Measurements from ENCODE around the gene VAPA. TPM values are rescaled to one million over a fixed set of nuclear protein-coding genes. Genes with fewer than 3 reads are reported as not detected.

Gene VAPA
- total RNA-seq, 1 experiment from 2014 or later = 399 TPM

GRCh38 chr18:9986156-9986930, 72.5 kb downstream of the VAPA start:
- in situ Hi-C loops (cut with HindIII; ENCODE audit: low pct_unique_long_range_greater_than_20kb, low sequenced_read_pairs) = no loop called here
- DNase-seq (ENCODE audit: low read depth) = no peak

- in situ Hi-C loops (cut with HindIII; ENCODE audit: low pct_unique_long_range_greater_than_20kb, low sequenced_read_pairs) = no loop called here
- DNase-seq (ENCODE audit: low read depth) = no peak
Observed at GRCh38 chr18:9987345-9987744, 73.5 kb downstream of the VAPA start.

- in situ Hi-C loops (cut with HindIII; ENCODE audit: low pct_unique_long_range_greater_than_20kb, low sequenced_read_pairs) = no loop called here
- DNase-seq (ENCODE audit: low read depth) = no peak
Observed at GRCh38 chr18:9987931-9988330, 74.1 kb downstream of the VAPA start.

- DNase-seq (ENCODE audit: low read depth) = no peak
- in situ Hi-C loops (cut with HindIII; ENCODE audit: low pct_unique_long_range_greater_than_20kb, low sequenced_read_pairs) = no loop called here
Observed at GRCh38 chr18:9988665-9989064, 74.8 kb downstream of the VAPA start.

GRCh38 chr18:9989481-9989880, 75.7 kb downstream of the VAPA start:
- in situ Hi-C loops (cut with HindIII; ENCODE audit: low pct_unique_long_range_greater_than_20kb, low sequenced_read_pairs) = no loop called here
- no peak for DNase-seq (ENCODE audit: low read depth)

GRCh38 chr18:9991011-9992000, 77.5 kb downstream of the VAPA start:
- no peak for DNase-seq (ENCODE audit: low read depth)

GRCh38 chr18:9992300-9992972, 78.6 kb downstream of the VAPA start:
- in situ Hi-C loops (cut with HindIII; ENCODE audit: low pct_unique_long_range_greater_than_20kb, low sequenced_read_pairs) = no loop called here
- DNase-seq (ENCODE audit: low read depth) = no peak

More at GRCh38 chr18:9991011-9992000, 77.5 kb downstream of the VAPA start:
- in situ Hi-C loops (cut with HindIII; ENCODE audit: low pct_unique_long_range_greater_than_20kb, low sequenced_read_pairs) = no loop called here

GRCh38 chr18:9992973-9993520, 79.2 kb downstream of the VAPA start:
- in situ Hi-C loops (cut with HindIII; ENCODE audit: low pct_unique_long_range_greater_than_20kb, low sequenced_read_pairs) = no loop called here
- no peak for DNase-seq (ENCODE audit: low read depth)

- no peak for DNase-seq (ENCODE audit: low read depth)
- in situ Hi-C loops (cut with HindIII; ENCODE audit: low pct_unique_long_range_greater_than_20kb, low sequenced_read_pairs) = no loop called here
Observed at GRCh38 chr18:9993521-9994025, 79.8 kb downstream of the VAPA start.

GRCh38 chr18:9994026-9994570, 80.3 kb downstream of the VAPA start:
- in situ Hi-C loops (cut with HindIII; ENCODE audit: low pct_unique_long_range_greater_than_20kb, low sequenced_read_pairs) = no loop called here

GRCh38 chr18:9994701-9995235, 81.0 kb downstream of the VAPA start:
- in situ Hi-C loops (cut with HindIII; ENCODE audit: low pct_unique_long_range_greater_than_20kb, low sequenced_read_pairs) = no loop called here
- DNase-seq (ENCODE audit: low read depth) = no peak

More at GRCh38 chr18:9994026-9994570, 80.3 kb downstream of the VAPA start:
- DNase-seq (ENCODE audit: low read depth) = peak; percentile 80

GRCh38 chr18:9995631-9996030, 81.8 kb downstream of the VAPA start:
- DNase-seq (ENCODE audit: low read depth) = no peak

GRCh38 chr18:9996094-9996493, 82.3 kb downstream of the VAPA start:
- in situ Hi-C loops (cut with HindIII; ENCODE audit: low pct_unique_long_range_greater_than_20kb, low sequenced_read_pairs) = no loop called here

More at GRCh38 chr18:9995631-9996030, 81.8 kb downstream of the VAPA start:
- in situ Hi-C loops (cut with HindIII; ENCODE audit: low pct_unique_long_range_greater_than_20kb, low sequenced_read_pairs) = no loop called here

GRCh38 chr18:9997711-9998110, 83.9 kb downstream of the VAPA start:
- in situ Hi-C loops (cut with HindIII; ENCODE audit: low pct_unique_long_range_greater_than_20kb, low sequenced_read_pairs) = no loop called here
- no peak for DNase-seq (ENCODE audit: low read depth)

More at GRCh38 chr18:9996094-9996493, 82.3 kb downstream of the VAPA start:
- DNase-seq (ENCODE audit: low read depth) = no peak

- in situ Hi-C loops (cut with HindIII; ENCODE audit: low pct_unique_long_range_greater_than_20kb, low sequenced_read_pairs) = no loop called here
Observed at GRCh38 chr18:9998330-9998729, 84.5 kb downstream of the VAPA start.

GRCh38 chr18:10002280-10002679, 88.5 kb downstream of the VAPA start:
- in situ Hi-C loops (cut with HindIII; ENCODE audit: low pct_unique_long_range_greater_than_20kb, low sequenced_read_pairs) = no loop called here
- DNase-seq (ENCODE audit: low read depth) = no peak

More at GRCh38 chr18:9998330-9998729, 84.5 kb downstream of the VAPA start:
- no peak for DNase-seq (ENCODE audit: low read depth)

GRCh38 chr18:10003281-10003680, 89.5 kb downstream of the VAPA start:
- in situ Hi-C loops (cut with HindIII; ENCODE audit: low pct_unique_long_range_greater_than_20kb, low sequenced_read_pairs) = no loop called here
- DNase-seq (ENCODE audit: low read depth) = no peak

All from Caki2 (cell line).